ENCODE data around the gene SYNJ2. TPM values are rescaled to one million over a fixed set of nuclear protein-coding genes. Genes with fewer than 3 reads are reported as not detected.

SYNJ2 gene
- polyA plus RNA-seq, 6 donors from 2014 or later, result 2.4 to 9.5 (median 4.7) TPM

DNA sequence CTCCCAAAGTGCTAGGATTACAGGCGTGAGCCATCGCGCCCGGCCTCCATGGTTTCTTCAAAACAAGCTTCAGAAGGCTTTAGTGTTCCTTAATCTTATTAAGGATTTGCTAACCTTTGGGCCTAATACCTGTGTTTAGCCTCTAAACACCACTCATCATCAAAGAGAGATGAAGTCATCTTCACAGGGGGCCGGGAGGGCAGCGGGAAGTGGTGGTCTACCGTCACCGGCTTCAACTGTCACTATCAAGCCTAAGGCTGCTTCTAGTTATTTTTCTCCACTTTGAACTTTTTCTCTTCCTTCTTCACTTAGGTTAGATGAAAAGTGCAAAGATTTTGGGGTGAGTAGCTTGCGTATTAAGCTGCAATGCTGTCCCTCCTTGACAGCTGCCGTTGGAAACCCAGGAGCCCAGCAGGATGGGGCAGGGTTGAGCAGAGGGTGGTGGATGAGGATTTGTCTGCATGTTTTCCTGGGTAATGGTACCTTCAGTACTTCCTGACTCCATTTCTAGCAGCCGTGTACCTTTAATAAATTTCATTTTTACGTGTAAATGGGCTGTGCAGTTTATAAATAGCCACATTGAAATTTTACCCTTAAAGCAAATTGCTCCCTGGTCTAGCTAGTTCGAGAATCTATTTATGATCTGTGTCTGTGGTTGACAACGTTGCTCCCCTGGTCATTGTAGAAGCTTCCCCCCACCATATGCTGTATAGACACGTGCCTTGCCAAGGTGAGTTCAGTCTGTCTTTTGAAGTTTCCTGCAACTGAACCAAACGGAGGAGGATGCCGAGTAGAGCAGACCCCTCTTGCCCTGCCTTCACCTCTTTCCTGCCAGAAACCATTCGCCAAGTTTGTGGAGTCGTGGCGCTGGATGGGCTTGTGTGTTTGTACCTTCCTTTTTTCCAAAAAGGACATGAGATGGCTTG, 64.8 kb downstream of the SYNJ2 start:
- H3K4me3 Mint-ChIP-seq, result no peak overlapping the region
- peak overlapping the region in 1 of 6 donors; percentile 28 for H3K27ac Mint-ChIP-seq
- no peak for ATAC-seq (ENCODE audit: low read depth in 2 of 2)
- H3K9me3 Mint-ChIP-seq, result no peaks in the 10 kb centered on the region
- no peak for DNase-seq
- peaks cover 0 to 14% of the 10 kb centered on the region in 2 donors for H3K36me3 Mint-ChIP-seq
- H3K4me1 Mint-ChIP-seq, result no peaks in the 10 kb centered on the region
- no peaks in the 10 kb centered on the region for H3K27me3 Mint-ChIP-seq

DNA sequence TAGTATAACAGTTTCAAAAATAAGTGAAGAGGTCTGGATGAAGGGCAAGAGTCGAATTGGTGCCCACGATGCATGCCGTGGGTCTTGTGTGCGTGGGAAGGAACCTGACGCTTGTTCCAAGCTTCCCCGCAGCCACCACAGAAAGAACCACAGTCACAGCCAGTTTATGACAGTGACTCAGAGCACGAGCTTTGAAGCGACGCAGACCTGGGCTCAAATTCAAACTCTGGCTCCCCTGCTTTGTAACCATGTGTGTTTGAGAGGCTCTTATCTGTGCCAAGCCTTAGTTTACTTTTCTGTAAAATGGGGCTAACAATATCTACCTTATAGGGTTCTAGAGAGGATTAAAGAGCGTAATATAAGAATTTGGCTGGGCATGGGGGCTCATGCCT, 65.5 kb downstream of the SYNJ2 start:
- no peak for ATAC-seq (ENCODE audit: low read depth in 2 of 2)
- Mint-ChIP-seq H3K27me3 (no peaks in the 10 kb centered on the region), H3K9me3 (no peaks in the 10 kb centered on the region), H3K36me3 (peaks cover 0 to 14% of the 10 kb centered on the region in 2 donors), H3K4me1 (no peaks in the 10 kb centered on the region), H3K4me3 (no peak overlapping the region), H3K27ac (peak overlapping the region in 2 of 6 donors; percentile 20 to 28)
- no peak for DNase-seq

DNA sequence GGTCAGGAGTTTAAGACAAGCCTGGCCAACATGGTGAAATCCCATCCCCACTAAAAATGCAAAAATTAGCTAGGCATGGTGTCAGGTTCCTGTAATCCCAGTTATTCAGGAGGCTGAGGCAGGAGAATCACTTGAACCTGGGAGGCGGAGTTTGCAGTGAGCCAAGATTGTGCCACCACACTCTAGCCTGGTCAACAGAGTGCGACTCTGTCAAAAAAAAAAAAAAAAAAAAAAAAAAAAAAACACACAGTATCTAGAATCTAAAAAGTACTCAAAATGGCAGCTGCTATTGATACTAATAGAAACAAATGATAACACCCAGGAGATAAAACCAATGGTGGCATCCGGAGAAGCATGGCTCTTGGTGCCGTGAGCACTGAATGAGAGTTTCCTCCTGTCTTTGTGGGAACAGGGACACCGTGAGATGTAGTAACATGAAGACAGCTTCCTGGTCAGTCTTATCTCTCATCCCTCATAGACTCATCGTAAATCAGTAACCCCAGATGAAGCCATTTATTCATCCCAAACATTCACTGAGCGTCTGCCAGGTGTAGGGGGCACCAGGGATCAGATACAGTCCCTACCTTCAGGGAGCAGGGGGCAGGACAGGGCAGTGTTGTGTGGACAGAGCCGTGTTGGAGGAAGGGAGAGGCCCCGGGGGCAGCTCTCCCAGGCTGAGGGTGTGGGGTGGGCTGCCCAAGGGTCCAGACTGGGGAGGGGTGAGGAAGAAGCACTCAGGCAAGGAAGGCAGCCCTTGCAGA, 66.1 kb downstream of the SYNJ2 start:
- H3K27ac Mint-ChIP-seq, result no peak overlapping the region
- H3K4me1 Mint-ChIP-seq, result no peaks in the 10 kb centered on the region
- no peak for ATAC-seq (ENCODE audit: low read depth in 2 of 2)
- H3K27me3 Mint-ChIP-seq, result no peaks in the 10 kb centered on the region
- DNase-seq, result no peak
- H3K9me3 Mint-ChIP-seq, result no peaks in the 10 kb centered on the region
- no peak overlapping the region for H3K4me3 Mint-ChIP-seq
- peaks cover 0 to 14% of the 10 kb centered on the region in 2 donors for H3K36me3 Mint-ChIP-seq

DNA sequence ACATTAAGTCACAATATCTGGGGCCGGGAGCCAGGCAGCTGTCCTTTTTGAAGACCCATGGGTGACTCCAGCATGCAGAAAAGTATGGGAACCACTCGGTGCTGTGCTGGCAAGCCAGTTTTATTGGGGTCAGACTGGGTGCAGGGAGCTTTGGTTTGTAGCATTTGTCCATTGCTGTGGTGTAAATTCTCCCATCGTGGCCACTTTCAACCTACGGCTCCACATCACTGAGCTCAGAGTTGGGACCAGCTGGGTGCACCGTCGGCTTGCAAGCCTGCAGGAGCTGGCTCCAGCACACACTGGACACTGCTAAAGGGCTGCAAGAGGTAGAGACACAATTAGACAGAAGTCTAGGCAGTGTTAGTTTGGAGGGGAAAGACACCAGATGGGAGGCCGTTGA, 66.9 kb downstream of the SYNJ2 start:
- Mint-ChIP-seq H3K36me3 (peaks cover 0 to 17% of the 10 kb centered on the region in 2 donors), H3K27ac (no peak overlapping the region), H3K27me3 (no peaks in the 10 kb centered on the region), H3K4me3 (no peak overlapping the region), H3K4me1 (no peaks in the 10 kb centered on the region), H3K9me3 (peaks cover 0 to 4% (median 0%) of the 10 kb centered on the region in 7 donors)
- no peak for DNase-seq
- ATAC-seq (ENCODE audit: low read depth in 2 of 2), result no peak

DNA sequence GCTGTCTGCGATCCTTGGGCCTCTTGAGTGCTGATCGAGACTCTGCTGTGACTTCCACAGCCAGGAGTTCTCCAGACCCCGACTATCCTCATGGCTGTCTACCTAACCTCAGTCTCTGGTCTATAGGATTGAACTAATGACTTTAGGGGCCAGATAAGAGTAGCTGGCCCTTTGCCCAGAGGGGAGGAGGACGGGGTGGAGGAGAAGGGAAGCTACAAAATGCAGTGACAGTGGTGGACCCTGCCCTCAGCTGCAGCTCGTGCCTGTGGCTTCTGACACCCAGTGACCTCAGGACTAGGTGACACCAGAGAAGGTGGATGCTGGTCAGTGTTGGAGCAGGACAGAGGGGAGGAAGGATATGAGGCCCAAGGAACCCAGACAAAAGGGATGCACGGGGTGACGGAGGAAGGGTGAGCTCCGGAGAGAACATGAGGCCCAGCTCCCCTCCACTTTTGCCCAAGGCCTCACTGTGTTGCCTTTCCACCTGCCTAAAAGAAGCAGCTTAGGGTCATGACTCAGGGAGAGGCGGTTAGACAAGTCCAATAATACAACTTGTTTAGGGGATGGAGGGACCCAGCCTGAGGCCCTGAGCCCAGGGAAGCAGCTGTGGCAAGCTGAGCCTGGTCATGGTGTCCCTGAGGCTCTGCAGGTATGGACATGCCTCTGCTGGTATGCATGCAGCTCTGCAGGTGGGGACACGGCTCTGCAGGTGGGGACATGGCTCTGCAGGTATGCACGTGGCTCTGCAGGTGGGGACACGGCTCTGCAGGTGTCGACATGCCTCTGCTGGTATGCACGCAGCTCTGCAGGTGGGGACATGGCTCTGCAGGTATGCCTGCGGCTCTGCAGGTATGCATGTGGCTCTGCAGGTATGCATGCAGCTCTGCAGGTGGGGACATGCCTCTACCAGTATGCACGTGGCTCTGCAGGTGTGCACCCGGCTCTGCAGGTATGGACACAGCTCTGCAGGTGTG, 67.7 kb downstream of the SYNJ2 start:
- no peak for ATAC-seq (ENCODE audit: low read depth in 2 of 2)
- H3K27ac Mint-ChIP-seq, result no peak overlapping the region
- peaks cover 0 to 17% of the 10 kb centered on the region in 2 donors for H3K36me3 Mint-ChIP-seq
- H3K9me3 Mint-ChIP-seq, result peaks cover 0 to 10% (median 0%) of the 10 kb centered on the region in 7 donors
- no peaks in the 10 kb centered on the region for H3K27me3 Mint-ChIP-seq
- no peak overlapping the region for H3K4me3 Mint-ChIP-seq
- no peaks in the 10 kb centered on the region for H3K4me1 Mint-ChIP-seq
- no peak for DNase-seq

GRCh38 chr6:158050107-158050735, 68.6 kb downstream of the SYNJ2 start:
- peaks cover 0 to 10% (median 0%) of the 10 kb centered on the region in 7 donors for H3K9me3 Mint-ChIP-seq
- ATAC-seq (ENCODE audit: low read depth in 2 of 2), result no peak
- H3K27me3 Mint-ChIP-seq, result no peaks in the 10 kb centered on the region
- H3K36me3 Mint-ChIP-seq, result peaks cover 0 to 18% of the 10 kb centered on the region in 2 donors
- H3K4me3 Mint-ChIP-seq, result no peak overlapping the region
- DNase-seq, result no peak
- H3K4me1 Mint-ChIP-seq, result no peaks in the 10 kb centered on the region
- H3K27ac Mint-ChIP-seq, result no peak overlapping the region

GRCh38 chr6:158050955-158051354, 69.3 kb downstream of the SYNJ2 start:
- ATAC-seq (ENCODE audit: low read depth in 2 of 2), result no peak
- H3K4me3 Mint-ChIP-seq, result no peak overlapping the region
- no peaks in the 10 kb centered on the region for H3K4me1 Mint-ChIP-seq
- peak overlapping the region in 1 of 6 donors; percentile 56 for H3K27ac Mint-ChIP-seq
- DNase-seq, result no peak
- H3K36me3 Mint-ChIP-seq, result peaks cover 0 to 11% of the 10 kb centered on the region in 2 donors
- no peaks in the 10 kb centered on the region for H3K27me3 Mint-ChIP-seq
- H3K9me3 Mint-ChIP-seq, result peaks cover 0 to 10% (median 0%) of the 10 kb centered on the region in 7 donors

GRCh38 chr6:158051968-158052367, 70.3 kb downstream of the SYNJ2 start:
- Mint-ChIP-seq H3K4me1 (no peaks in the 10 kb centered on the region), H3K27me3 (no peaks in the 10 kb centered on the region), H3K27ac (no peak overlapping the region), H3K36me3 (peaks cover 0 to 11% of the 10 kb centered on the region in 2 donors), H3K4me3 (no peak overlapping the region), H3K9me3 (peaks cover 0 to 10% (median 0%) of the 10 kb centered on the region in 7 donors)
- no peak for DNase-seq
- no peak for ATAC-seq (ENCODE audit: low read depth in 2 of 2)

- H3K36me3 Mint-ChIP-seq, result peaks cover 4 to 11% of the 10 kb centered on the region in 2 donors
- no peaks in the 10 kb centered on the region for H3K27me3 Mint-ChIP-seq
- DNase-seq, result no peak
- H3K27ac Mint-ChIP-seq, result peak overlapping the region in 2 of 6 donors; percentile 42 to 63
- peaks cover 0 to 10% (median 0%) of the 10 kb centered on the region in 7 donors for H3K9me3 Mint-ChIP-seq
- peaks cover 0 to 4% (median 0%) of the 10 kb centered on the region in 3 donors for H3K4me1 Mint-ChIP-seq
- ATAC-seq (ENCODE audit: low read depth in 2 of 2), result no peak
- no peak overlapping the region for H3K4me3 Mint-ChIP-seq
Observed at GRCh38 chr6:158053377-158054313, 72.0 kb downstream of the SYNJ2 start.

- peaks cover 0 to 10% (median 0%) of the 10 kb centered on the region in 7 donors for H3K9me3 Mint-ChIP-seq
- H3K36me3 Mint-ChIP-seq, result peaks cover 4 to 11% of the 10 kb centered on the region in 2 donors
- H3K27me3 Mint-ChIP-seq, result no peaks in the 10 kb centered on the region
- peaks cover 0 to 4% (median 0%) of the 10 kb centered on the region in 3 donors for H3K4me1 Mint-ChIP-seq
- no peak for ATAC-seq (ENCODE audit: low read depth in 2 of 2)
- H3K4me3 Mint-ChIP-seq, result no peak overlapping the region
- DNase-seq, result no peak
- H3K27ac Mint-ChIP-seq, result no peak overlapping the region
Observed at GRCh38 chr6:158056355-158056754, 74.7 kb downstream of the SYNJ2 start.

DNA sequence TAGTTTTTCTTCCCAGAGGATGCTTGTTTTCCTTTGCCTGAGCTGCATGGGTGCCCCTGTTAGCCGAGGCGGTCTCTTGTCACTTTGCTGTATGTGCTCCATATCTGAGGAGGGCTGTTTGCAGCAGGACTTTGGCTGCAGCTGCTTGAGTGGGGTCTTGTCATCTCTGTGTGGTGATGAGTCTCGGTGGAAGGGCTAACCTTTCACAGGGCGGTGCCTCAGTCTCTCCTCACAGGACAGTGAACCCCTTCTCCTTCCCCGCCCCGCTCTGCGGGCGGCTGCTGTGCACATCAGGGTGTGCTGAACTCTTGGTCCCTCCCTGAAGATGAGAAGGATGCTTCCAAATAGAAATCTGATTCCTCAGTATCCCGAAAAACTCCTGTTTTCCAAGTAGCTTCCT, 75.1 kb downstream of the SYNJ2 start:
- Mint-ChIP-seq H3K4me3 (no peak overlapping the region), H3K27ac (peak overlapping the region in 1 of 6 donors; percentile 54), H3K9me3 (peaks cover 0 to 10% (median 0%) of the 10 kb centered on the region in 7 donors), H3K36me3 (peaks cover 4 to 11% of the 10 kb centered on the region in 2 donors), H3K27me3 (no peaks in the 10 kb centered on the region), H3K4me1 (peaks cover 0 to 4% (median 0%) of the 10 kb centered on the region in 3 donors)
- ATAC-seq (ENCODE audit: low read depth in 2 of 2), result no peak
- DNase-seq, result no peak

Data from naive B cell (primary cell).